Panc1 (cell line): ENCODE results near the gene GNAI1. TPM values are rescaled to one million over a fixed set of nuclear protein-coding genes. Genes with fewer than 3 reads are reported as not detected.

Source experiments
- ATAC-seq: fragments of 200-7000 bp; cut with Tn5 transposase; 2 replicates; pipeline ENCODE4 v1.9.1; 2020; ENCODE audit warnings: mild to moderate bottlenecking, moderate library complexity
- BruUV-seq: library from RNA; stranded (reverse); fragments of 400-500 nt; replicated peaks from 2 replicates; lab custom pipeline; 2021; lab: Mats Ljungman, UMichigan
- CTCF ChIA-PET: fragments of 300-600 bp; sonication (Branson Sonifier 250); formaldehyde crosslinking; loops from one replicate; lab custom pipeline; 2022; ENCODE audit warnings: antibody characterized with exemption; lab: Charles Lee
- POLR2A ChIA-PET: fragments of 300-600 bp; sonication (Branson Sonifier 250); formaldehyde crosslinking; loops from one replicate; lab custom pipeline; 2022; ENCODE audit warnings: antibody characterized with exemption; lab: Charles Lee
- DNase-seq: peaks from one replicate; pipeline ENCODE4 v3.0.0-alpha.2; 2010; ENCODE audit warnings: low read depth, low spot score
- H3K27ac ChIP-seq: 2 replicates; pipeline ENCODE4 v1.5.1; 2011; ENCODE audit warnings: mild to moderate bottlenecking, low read length, inconsistent platforms
- H3K27me3 ChIP-seq: fragments of 200-500 bp; sonication (Bioruptor generic); 2 replicates; pipeline ENCODE4 v1.6.0; 2014; ENCODE audit warnings: low read length, inconsistent platforms; ENCODE audit not compliant: control insufficient read depth, insufficient read depth
- H3K36me3 ChIP-seq: fragments of 200-500 bp; sonication (Bioruptor generic); 2 replicates; pipeline ENCODE4 v1.5.1; 2014; ENCODE audit warnings: inconsistent platforms, mild to moderate bottlenecking, low read length, moderate library complexity; ENCODE audit not compliant: control insufficient read depth, insufficient read depth
- H3K4me1 ChIP-seq: 2 replicates; pipeline ENCODE4 v1.5.1; 2011; ENCODE audit warnings: inconsistent platforms, mild to moderate bottlenecking, low read length, moderate library complexity; ENCODE audit not compliant: control insufficient read depth, insufficient read depth
- H3K4me3 ChIP-seq, 2 experiments: 2 replicates each; pipeline ENCODE4 v1.5.1; 2011 to 2012; ENCODE audit warnings: low read depth in 2 of 2, low read length in 2 of 2, mild to moderate bottlenecking in 2 of 2, inconsistent platforms in 1 of 2, moderate library complexity in 1 of 2
- H3K9me3 ChIP-seq: fragments of 200-500 bp; sonication (Bioruptor generic); 2 replicates; pipeline ENCODE4 v1.5.1; 2014; ENCODE audit warnings: low read depth, mild to moderate bottlenecking, inconsistent platforms, low read length, moderate library complexity; ENCODE audit not compliant: control insufficient read depth, insufficient read depth
- CTCF ChIP-seq: fragments of 450-650 bp; IDR thresholded peaks from 2 replicates; pipeline ENCODE4 v1.5.1; 2017; ENCODE audit warnings: mild to moderate bottlenecking
- POLR2AphosphoS5 ChIP-seq: IDR thresholded peaks from 2 replicates; pipeline ENCODE4 v1.6.1; 2012; ENCODE audit warnings: mild to moderate bottlenecking, low read depth, low read length, moderate library complexity
- REST ChIP-seq, 2 experiments: IDR thresholded peaks; 2 replicates each; pipeline ENCODE4 v1.6.1; 2011 to 2012; ENCODE audit warnings: low read depth in 2 of 2, control low read depth in 1 of 2, low read length in 1 of 2, mild to moderate bottlenecking in 1 of 2, moderate library complexity in 1 of 2; ENCODE audit not compliant: insufficient read depth in 1 of 2
- SIN3A ChIP-seq: IDR thresholded peaks from 2 replicates; pipeline ENCODE4 v1.6.1; 2012; ENCODE audit warnings: low read depth, mild to moderate bottlenecking, low read length, moderate library complexity, borderline replicate concordance; ENCODE audit not compliant: insufficient read depth
- TCF7L2 ChIP-seq: IDR thresholded peaks from 2 replicates; pipeline ENCODE4 v1.6.1; 2011; ENCODE audit warnings: mild to moderate bottlenecking, low read depth, low read length, inconsistent platforms
- in situ Hi-C: cut with HindIII; loops from 2 replicates; pipeline ENCODE4 v1.10.0; 2016; ENCODE audit warnings: low sequenced_read_pairs, low pct_unique_long_range_greater_than_20kb
- intact Hi-C: fragments of 100-400 bp; cut with micrococcal nuclease; formaldehyde crosslinking; loops from one replicate; pipeline ENCODE4 v1.10.0; 2022; ENCODE audit not compliant: unreplicated experiment
- total RNA-seq: library from RNA; stranded (reverse); gene quantifications from one replicate; pipeline ENCODE4 v1.2.1, GENCODE V29; 2021; ENCODE audit not compliant: unreplicated experiment

The GNAI1 gene
- total RNA-seq, 1 experiment from 2014 or later: 19.2 TPM

- Histone ChIP-seq H3K4me1 (no peaks in the 10 kb centered on the region), H3K9me3 (no peaks in the 10 kb centered on the region), H3K27ac (no peak overlapping the region), H3K27me3 (no peaks in the 10 kb centered on the region; the same call in 1 of the 2 replicates), H3K4me3 (no peak overlapping the region), H3K36me3 (no peaks in the 10 kb centered on the region)
- ATAC-seq: no peak
- intact Hi-C loops: no loop called here
- in situ Hi-C loops: no loop called here
- POLR2A ChIA-PET: no interaction called here
- TF ChIP-seq CTCF (no peak), SIN3A (no peak), TCF7L2 (no peak), REST (IDR thresholded peaks at IDR 0.05; ENCODE audit: insufficient read depth in 1 of 2, low read depth in 2 of 2, low read length in 1 of 2) (no peak), POLR2AphosphoS5 (no peak)
- no TSS peak for BruUV-seq
- no peak for DNase-seq
- CTCF ChIA-PET: no interaction called here
Observed at GRCh38 chr7:80249619-80250295, 115.1 kb downstream of the GNAI1 start.

DNA sequence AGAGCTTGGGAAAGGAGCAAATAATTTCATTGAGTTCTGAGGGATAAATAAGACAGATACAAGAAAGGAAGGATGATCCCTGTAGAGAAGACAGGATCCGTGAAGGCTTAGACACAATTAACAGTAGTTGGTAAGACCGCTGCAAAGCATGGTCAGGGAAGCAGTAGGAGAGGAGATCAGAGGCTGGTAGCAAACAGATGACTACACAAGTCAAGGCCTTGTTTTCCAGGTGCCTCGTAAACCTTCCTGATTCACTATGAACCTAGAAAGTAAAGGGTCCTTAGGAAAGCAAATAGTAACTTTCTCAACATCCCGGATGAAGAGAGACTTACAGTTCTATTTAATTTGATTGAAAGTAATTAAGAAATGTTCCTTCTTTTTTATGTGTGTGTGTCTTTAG, 118.6 kb downstream of the GNAI1 start:
- in situ Hi-C loops: no loop called here

More for the DNA sequence above, 118.6 kb downstream of the GNAI1 start:
- no peaks in the 10 kb centered on the region for H3K9me3 ChIP-seq
- POLR2A ChIA-PET: no interaction called here
- H3K27ac ChIP-seq: no peak overlapping the region
- CTCF ChIA-PET: no interaction called here
- no peaks in the 10 kb centered on the region for H3K4me1 ChIP-seq
- no peak overlapping the region for H3K4me3 ChIP-seq
- no peaks in the 10 kb centered on the region; the same call in 1 of the 2 replicates for H3K27me3 ChIP-seq
- DNase-seq (no peak), ATAC-seq (no peak)
- TF ChIP-seq REST (IDR thresholded peaks at IDR 0.05; ENCODE audit: insufficient read depth in 1 of 2, low read depth in 2 of 2, low read length in 1 of 2): no peak
- TF ChIP-seq CTCF: no peak
- TF ChIP-seq SIN3A: no peak
- no peak for TF ChIP-seq POLR2AphosphoS5
- TF ChIP-seq TCF7L2: no peak
- H3K36me3 ChIP-seq: no peaks in the 10 kb centered on the region
- no TSS peak for BruUV-seq
- intact Hi-C loops: no loop called here
